Keratinocyte (primary cell): ENCODE results near the gene PDK1. TPM values are rescaled to one million over a fixed set of nuclear protein-coding genes. Genes with fewer than 3 reads are reported as not detected.

Source experiments
- DNase-seq: peaks from one replicate; pipeline ENCODE4 v3.0.0-alpha.2; 2011; ENCODE audit warnings: low read depth, missing footprints, low spot score
- FAIRE-seq: peaks from 2 replicates; lab custom pipeline; 2011; peaks lifted over from hg19 to GRCh38; lab: Jason Lieb, UNC
- H2AFZ ChIP-seq: 2 replicates; pipeline ENCODE4 v1.6.0; 2012; ENCODE audit warnings: low read length, control low read depth, inconsistent platforms; ENCODE audit not compliant: control insufficient read depth
- H3K27ac ChIP-seq: 2 replicates; pipeline ENCODE4 v1.5.1; 2011; ENCODE audit warnings: low read length; ENCODE audit not compliant: control insufficient read depth, insufficient read depth
- H3K27me3 ChIP-seq: 3 replicates; pipeline ENCODE4 v1.6.0; 2011; ENCODE audit warnings: low read length; ENCODE audit not compliant: control insufficient read depth, insufficient read depth; ENCODE audit errors: extremely low read depth
- H3K36me3 ChIP-seq, 2 experiments: 2 replicates in 1 of 2; 3 replicates in 1 of 2; pipeline ENCODE4 v1.5.1; 2011; ENCODE audit warnings: low read length in 2 of 2, mild to moderate bottlenecking in 1 of 2; ENCODE audit not compliant: control insufficient read depth in 2 of 2, insufficient read depth in 2 of 2; ENCODE audit errors: extremely low read depth in 1 of 2
- H3K4me1 ChIP-seq: 3 replicates; pipeline ENCODE4 v1.5.1; 2011; ENCODE audit warnings: low read length; ENCODE audit not compliant: control insufficient read depth, insufficient read depth; ENCODE audit errors: extremely low read depth
- H3K4me2 ChIP-seq: 3 replicates; pipeline ENCODE4 v1.6.0; 2011; ENCODE audit warnings: low read depth, low read length; ENCODE audit not compliant: control insufficient read depth, insufficient read depth; ENCODE audit errors: extremely low read depth
- H3K4me3 ChIP-seq, 3 experiments: fragments of 200-600 bp in 1 of 3; sonication (generic) in 1 of 3; 2 replicates in 2 of 3; 3 replicates in 1 of 3; pipeline ENCODE4 v1.5.1; 2011 to 2016; ENCODE audit warnings: low read length in 3 of 3, mild to moderate bottlenecking in 3 of 3, control low read depth in 2 of 3, inconsistent platforms in 1 of 3, low read depth in 1 of 3, mixed read lengths in 1 of 3, mixed run types in 1 of 3, moderate library complexity in 1 of 3; ENCODE audit not compliant: control insufficient read depth in 2 of 3, insufficient read depth in 2 of 3; ENCODE audit errors: extremely low read depth in 1 of 3
- H3K79me2 ChIP-seq: 2 replicates; pipeline ENCODE4 v1.6.0; 2012; ENCODE audit warnings: low read length; ENCODE audit not compliant: control insufficient read depth, insufficient read depth
- H3K9ac ChIP-seq: 3 replicates; pipeline ENCODE4 v1.6.0; 2011; ENCODE audit warnings: low read length; ENCODE audit not compliant: control insufficient read depth, insufficient read depth; ENCODE audit errors: extremely low read depth
- H3K9me1 ChIP-seq: 3 replicates; pipeline ENCODE4 v1.6.0; 2011; ENCODE audit warnings: low read length; ENCODE audit not compliant: control insufficient read depth, insufficient read depth; ENCODE audit errors: extremely low read depth
- H3K9me3 ChIP-seq: 2 replicates; pipeline ENCODE4 v1.5.1; 2012; ENCODE audit warnings: low read depth, low read length; ENCODE audit not compliant: control insufficient read depth
- H4K20me1 ChIP-seq: 3 replicates; pipeline ENCODE4 v1.6.0; 2011; ENCODE audit warnings: low read length; ENCODE audit not compliant: control insufficient read depth, insufficient read depth; ENCODE audit errors: extremely low read depth
- EZH2 ChIP-seq: IDR thresholded peaks from one replicate; pipeline ENCODE4 v1.6.1; 2012; ENCODE audit warnings: inconsistent platforms, mild to moderate bottlenecking, low read length, moderate library complexity
- dilution Hi-C: fragments of 300-500 bp; cut with MboI; formaldehyde crosslinking; loops from one replicate; pipeline ENCODE4 v1.7.0; 2020; ENCODE audit warnings: low sequenced_read_pairs; ENCODE audit not compliant: extremely low pct_ligation_motif_present
- polyA plus RNA-seq, 5 experiments: library from polyadenylated mRNA; depleted of rRNA in 3 of 5; stranded (reverse) in 3 of 5; stranded (forward) in 1 of 5; unstranded in 1 of 5; fragments of >200 nt; gene quantifications; 1 replicate in 1 of 5; 2 replicates in 3 of 5; 3 replicates in 1 of 5; pipeline versions ENCODE4 v1.2.1 to v1.2.3, GENCODE V29; 2011 to 2012; ENCODE audit warnings: missing spikeins in 2 of 5, low read depth in 1 of 5, low replicate concordance in 1 of 5
- TF ChIP-seq, protein P1 (sequence below), 3 experiments: IDR thresholded peaks in 1 of 3; conservative IDR thresholded peaks in 1 of 3; optimal IDR thresholded peaks in 1 of 3; 2 replicates in 2 of 3; 3 replicates in 1 of 3; pipeline versions ENCODE3 to v1.5.1; 2011; ENCODE audit warnings: low read length in 3 of 3, mild to moderate bottlenecking in 3 of 3, moderate library complexity in 2 of 3, control low read depth in 1 of 3, inconsistent platforms in 1 of 3; ENCODE audit not compliant: insufficient read depth in 2 of 3; ENCODE audit errors: extremely low read depth in 1 of 3

Gene PDK1
- polyA plus RNA-seq, 1 donor (not counting 4 experiments of a cell fraction or from before 2014, with no cell fraction given): 29.2 TPM

DNA sequence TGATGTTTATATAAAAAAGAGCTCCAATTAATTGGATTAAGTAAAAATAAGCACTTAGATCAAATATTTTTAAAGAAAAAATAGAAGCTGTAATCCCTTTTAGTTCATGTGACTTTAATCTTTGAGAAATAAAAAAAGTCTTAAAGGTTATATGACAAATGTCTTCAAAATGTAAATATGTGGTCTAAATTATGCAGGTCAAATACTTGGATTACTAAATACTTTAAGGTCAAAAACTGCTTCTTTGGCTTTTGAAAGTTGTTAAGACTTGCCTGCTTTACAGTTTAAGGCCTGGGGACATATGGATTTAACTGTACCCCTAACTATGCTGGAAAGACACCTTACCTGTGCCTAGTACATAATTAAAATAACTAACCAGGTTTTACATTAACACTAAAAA, 15.5 kb upstream of the PDK1 start:
- dilution Hi-C loops: no loop called here
- Histone ChIP-seq H3K9me1 (no peaks in the 10 kb centered on the region), H2AFZ (no peak overlapping the region), H3K9me3 (no peaks in the 10 kb centered on the region), H4K20me1 (no peaks in the 10 kb centered on the region), H3K9ac (no peak overlapping the region), H3K79me2 (no peaks in the 10 kb centered on the region), H3K27me3 (no peaks in the 10 kb centered on the region), H3K36me3 (no peaks in the 10 kb centered on the region), H3K27ac (no peak overlapping the region), H3K4me2 (no peak overlapping the region), H3K4me1 (no peaks in the 10 kb centered on the region), H3K4me3 (no peak overlapping the region)
- DNase-seq (no peak), FAIRE-seq (no peak)
- TF ChIP-seq, protein P1, sequence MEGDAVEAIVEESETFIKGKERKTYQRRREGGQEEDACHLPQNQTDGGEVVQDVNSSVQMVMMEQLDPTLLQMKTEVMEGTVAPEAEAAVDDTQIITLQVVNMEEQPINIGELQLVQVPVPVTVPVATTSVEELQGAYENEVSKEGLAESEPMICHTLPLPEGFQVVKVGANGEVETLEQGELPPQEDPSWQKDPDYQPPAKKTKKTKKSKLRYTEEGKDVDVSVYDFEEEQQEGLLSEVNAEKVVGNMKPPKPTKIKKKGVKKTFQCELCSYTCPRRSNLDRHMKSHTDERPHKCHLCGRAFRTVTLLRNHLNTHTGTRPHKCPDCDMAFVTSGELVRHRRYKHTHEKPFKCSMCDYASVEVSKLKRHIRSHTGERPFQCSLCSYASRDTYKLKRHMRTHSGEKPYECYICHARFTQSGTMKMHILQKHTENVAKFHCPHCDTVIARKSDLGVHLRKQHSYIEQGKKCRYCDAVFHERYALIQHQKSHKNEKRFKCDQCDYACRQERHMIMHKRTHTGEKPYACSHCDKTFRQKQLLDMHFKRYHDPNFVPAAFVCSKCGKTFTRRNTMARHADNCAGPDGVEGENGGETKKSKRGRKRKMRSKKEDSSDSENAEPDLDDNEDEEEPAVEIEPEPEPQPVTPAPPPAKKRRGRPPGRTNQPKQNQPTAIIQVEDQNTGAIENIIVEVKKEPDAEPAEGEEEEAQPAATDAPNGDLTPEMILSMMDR (optimal IDR thresholded peaks at IDR 0.05 in 1 of 3, IDR thresholded peaks at IDR 0.05 in 1 of 3, conservative IDR thresholded peaks at IDR 0.05 in 1 of 3; ENCODE audit: extremely low read depth in 1 of 3, insufficient read depth in 2 of 3, low read length in 3 of 3): no peak
- no peak for TF ChIP-seq EZH2

DNA sequence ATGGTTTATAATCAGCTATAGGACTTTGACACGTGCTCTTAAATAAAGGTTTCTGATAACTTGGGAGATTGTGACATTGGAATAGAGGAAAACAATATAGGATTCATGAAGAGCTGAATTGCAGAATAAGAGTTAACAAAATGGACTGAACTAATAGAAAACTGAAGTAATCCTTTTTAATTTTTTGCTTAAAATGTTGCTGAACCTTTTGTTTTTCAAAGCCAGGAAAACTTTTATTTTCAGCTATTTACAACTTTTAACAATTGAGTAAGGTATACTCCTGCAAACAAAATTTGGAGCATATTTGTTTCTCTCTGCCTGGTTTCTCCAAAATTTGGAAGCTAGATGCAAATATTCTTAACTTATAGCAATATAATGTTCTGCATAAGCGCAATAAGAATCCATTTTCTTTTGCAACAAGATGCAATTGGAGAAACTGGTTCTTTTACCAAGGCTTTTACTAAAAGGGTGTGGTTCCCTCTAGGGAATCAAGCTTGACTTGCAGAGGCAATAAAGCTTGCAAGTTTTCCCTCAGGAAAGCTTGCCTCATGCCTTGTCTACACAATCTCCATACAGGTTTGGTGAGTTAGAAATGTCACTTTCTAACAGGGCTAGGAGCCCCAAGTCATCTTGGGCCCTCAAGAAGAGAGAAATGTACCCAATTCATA, 10.3 kb upstream of the PDK1 start:
- Histone ChIP-seq H2AFZ (no peak overlapping the region), H3K9me1 (no peaks in the 10 kb centered on the region), H3K27me3 (no peaks in the 10 kb centered on the region), H3K4me3 (no peak overlapping the region), H3K9ac (no peak overlapping the region), H3K4me2 (no peak overlapping the region), H3K36me3 (no peaks in the 10 kb centered on the region), H3K27ac (no peak overlapping the region), H3K4me1 (peaks cover 5% of the 10 kb centered on the region), H3K79me2 (no peaks in the 10 kb centered on the region), H4K20me1 (no peaks in the 10 kb centered on the region), H3K9me3 (peaks cover 1% of the 10 kb centered on the region)
- FAIRE-seq (no peak), DNase-seq (no peak)
- TF ChIP-seq, protein P1 (optimal IDR thresholded peaks at IDR 0.05 in 1 of 3, IDR thresholded peaks at IDR 0.05 in 1 of 3, conservative IDR thresholded peaks at IDR 0.05 in 1 of 3; ENCODE audit: extremely low read depth in 1 of 3, insufficient read depth in 2 of 3, low read length in 3 of 3): no peak
- no peak for TF ChIP-seq EZH2
- dilution Hi-C loops: no loop called here
